HG02884 (cell line): ENCODE measurements around the gene EGFL7.

ENCODE experiments used
- ATAC-seq: cut with Tn5 transposase; IDR thresholded peaks from one replicate; pipeline ENCODE4 v1.9.1; 2021; ENCODE audit warnings: mild to moderate bottlenecking, moderate library complexity; ENCODE audit not compliant: unreplicated experiment

Gene EGFL7

GRCh38 chr9:136713550-136713949 lies 50.8 kb downstream of the EGFL7 start:
- ATAC-seq = no peak

GRCh38 chr9:136714096-136714892 lies 51.6 kb downstream of the EGFL7 start:
- no peak for ATAC-seq

- ATAC-seq = no peak
Observed at GRCh38 chr9:136714893-136715274, 52.2 kb downstream of the EGFL7 start.

GRCh38 chr9:136717399-136717798 lies 54.7 kb downstream of the EGFL7 start:
- ATAC-seq = no peak

DNA sequence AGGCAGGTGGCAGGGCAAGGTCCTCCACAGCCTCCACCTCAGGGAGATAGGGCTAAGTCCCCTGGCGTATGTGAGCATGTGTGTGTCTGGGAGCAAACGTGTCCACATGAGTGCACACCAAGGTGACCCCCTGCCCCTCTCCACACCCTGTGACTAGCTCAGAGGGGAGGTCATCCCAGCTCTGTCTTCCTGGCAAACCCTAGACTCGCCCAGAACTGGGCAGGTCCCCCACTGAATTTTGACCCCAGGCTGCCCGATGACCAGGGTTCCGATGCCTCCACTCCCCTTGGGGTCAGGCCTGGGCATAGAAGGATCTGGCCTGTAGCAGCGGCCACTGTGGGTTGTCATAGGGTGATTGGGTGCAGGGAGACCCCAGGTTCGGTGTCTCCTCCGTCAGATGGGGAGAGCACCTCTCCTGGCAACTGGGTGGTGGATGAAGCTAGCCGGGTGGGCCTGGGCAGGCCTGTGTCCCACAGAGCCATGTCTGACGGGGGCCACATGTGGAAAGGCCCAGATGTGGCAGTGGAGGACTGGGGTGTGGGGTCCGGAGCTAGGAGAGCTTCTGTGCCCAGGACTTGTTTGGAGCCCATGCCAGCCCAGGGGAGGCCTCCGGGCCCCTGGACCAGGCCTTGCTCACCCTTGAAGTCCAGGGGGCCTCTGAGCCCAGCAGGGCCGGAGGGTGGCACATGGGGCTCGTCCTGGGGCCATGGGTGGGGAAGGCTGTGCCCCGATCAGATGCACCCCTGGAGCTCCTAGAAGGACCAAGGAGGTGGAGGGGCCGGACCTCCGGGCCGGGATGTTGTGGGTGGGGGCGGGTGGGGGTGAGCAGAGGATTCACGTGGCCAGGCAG lies 55.9 kb downstream of the EGFL7 start:
- no peak for ATAC-seq

GRCh38 chr9:136719195-136719880 lies 56.6 kb downstream of the EGFL7 start:
- ATAC-seq = no peak

GRCh38 chr9:136720251-136720897 lies 57.7 kb downstream of the EGFL7 start:
- ATAC-seq = no peak

GRCh38 chr9:136720898-136721338 lies 58.2 kb downstream of the EGFL7 start:
- ATAC-seq = no peak

DNA sequence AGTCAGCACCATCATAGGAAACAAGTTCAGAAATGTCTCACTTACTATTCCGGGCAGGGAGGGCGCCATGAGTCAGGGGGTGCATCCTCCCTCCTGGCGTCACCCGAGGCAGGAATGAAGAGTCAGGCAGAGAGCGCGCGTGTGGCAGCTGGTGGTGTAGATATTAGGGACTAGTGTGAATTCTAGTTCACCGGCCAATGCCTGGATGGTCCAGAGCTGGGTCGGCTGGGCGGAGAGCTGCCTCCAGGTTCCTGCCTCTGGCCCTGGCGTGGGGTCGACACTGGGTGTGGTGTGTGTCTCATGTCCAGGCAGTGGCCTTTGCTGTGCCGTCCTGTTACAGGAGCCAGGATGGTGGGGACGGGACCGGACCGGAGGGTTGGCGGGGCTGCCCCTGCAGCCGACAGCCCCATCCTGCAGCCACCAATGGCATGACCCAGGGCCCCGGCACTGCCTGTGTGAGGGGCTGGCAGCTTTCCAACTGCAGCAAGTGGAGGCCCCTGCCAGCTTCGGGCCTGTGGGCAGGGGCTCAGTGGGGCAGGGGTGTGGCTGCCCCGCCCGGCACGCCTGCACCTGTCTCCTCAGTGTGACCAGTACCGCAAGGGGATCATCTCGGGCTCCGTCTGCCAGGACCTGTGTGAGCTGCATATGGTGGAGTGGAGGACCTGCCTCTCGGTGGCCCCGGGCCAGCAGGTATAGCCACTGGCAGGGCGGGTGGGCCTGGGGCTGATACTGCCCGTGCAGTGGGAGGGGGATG lies 58.8 kb downstream of the EGFL7 start:
- ATAC-seq = no peak
